ENCODE results near the gene CFAP298.
"Not testable (repeated sequence)": the region's sequence is repeated elsewhere in the genome, so short reads cannot be mapped to it uniquely, and the experiment has no call there.

CFAP298 gene

GRCh38 chr21:32612075-32612998, at the start of gene CFAP298:
TSS of gene CFAP298 (minus strand) at chr21:32612377. CDS start at chr21:32612243, 134 bp downstream.
- H3K4me3 ChIP-seq (ENCODE audit: low read depth, low read length), result peak within 1 kb of the TSS; percentile 94
- in situ Hi-C loops (cut with HindIII; ENCODE audit: low sequenced_read_pairs), result no loop called here
- peak; percentile 95 for DNase-seq (ENCODE audit: low read depth, low spot score)
- no peak for TF ChIP-seq CTCF (IDR thresholded peaks at IDR 0.05; ENCODE audit: low read depth, low read length)

GRCh38 chr21:32661026-32661782, 49.0 kb upstream of the CFAP298 start:
- in situ Hi-C loops (cut with HindIII; ENCODE audit: low sequenced_read_pairs); DNase-seq (ENCODE audit: low read depth, low spot score); H3K4me3 ChIP-seq (ENCODE audit: low read depth, low read length): not testable (repeated sequence)

GRCh38 chr21:32658524-32658923, 46.3 kb upstream of the CFAP298 start:
- no peak for TF ChIP-seq CTCF (IDR thresholded peaks at IDR 0.05; ENCODE audit: low read depth, low read length)
- in situ Hi-C loops (cut with HindIII; ENCODE audit: low sequenced_read_pairs), result no loop called here
- no peak overlapping the region for H3K4me3 ChIP-seq (ENCODE audit: low read depth, low read length)
- DNase-seq (ENCODE audit: low read depth, low spot score), result no peak

- no peak overlapping the region for H3K4me3 ChIP-seq (ENCODE audit: low read depth, low read length)
- TF ChIP-seq CTCF (IDR thresholded peaks at IDR 0.05; ENCODE audit: low read depth, low read length), result peak; percentile 61
- DNase-seq (ENCODE audit: low read depth, low spot score), result peak; percentile 8
- in situ Hi-C loops (cut with HindIII; ENCODE audit: low sequenced_read_pairs), result no loop called here
Observed at GRCh38 chr21:32653326-32653901, 41.2 kb upstream of the CFAP298 start.

GRCh38 chr21:32648165-32648564, 36.0 kb upstream of the CFAP298 start:
- no peak for TF ChIP-seq CTCF (IDR thresholded peaks at IDR 0.05; ENCODE audit: low read depth, low read length)
- no peak for DNase-seq (ENCODE audit: low read depth, low spot score)
- H3K4me3 ChIP-seq (ENCODE audit: low read depth, low read length), result no peak overlapping the region
- in situ Hi-C loops (cut with HindIII; ENCODE audit: low sequenced_read_pairs), result no loop called here

GRCh38 chr21:32645261-32646182, 33.3 kb upstream of the CFAP298 start:
- no peak overlapping the region for H3K4me3 ChIP-seq (ENCODE audit: low read depth, low read length)
- in situ Hi-C loops (cut with HindIII; ENCODE audit: low sequenced_read_pairs), result no loop called here
- DNase-seq (ENCODE audit: low read depth, low spot score), result no peak
- no peak for TF ChIP-seq CTCF (IDR thresholded peaks at IDR 0.05; ENCODE audit: low read depth, low read length)
